ENCODE measurements around the gene ST3GAL4.

The ST3GAL4 gene

GRCh38 chr11:126331286-126331685 is 24.2 kb upstream of the ST3GAL4 start:
- no peak for TF ChIP-seq CTCF (IDR thresholded peaks at IDR 0.05; ENCODE audit: extremely low read depth, missing control alignments)

GRCh38 chr11:126332221-126332711 is 23.2 kb upstream of the ST3GAL4 start:
- no peak for TF ChIP-seq CTCF (IDR thresholded peaks at IDR 0.05; ENCODE audit: extremely low read depth, missing control alignments)
- no peak for DNase-seq (ENCODE audit: low spot score)

More at GRCh38 chr11:126331286-126331685, 24.2 kb upstream of the ST3GAL4 start:
- no peak for DNase-seq (ENCODE audit: low spot score)

- DNase-seq (ENCODE audit: low spot score): no peak
These were observed 22.3 kb upstream of the ST3GAL4 start for GRCh38 chr11:126333142-126333541.

GRCh38 chr11:126334659-126335462 is 20.6 kb upstream of the ST3GAL4 start:
- DNase-seq (ENCODE audit: low spot score): no peak

More at GRCh38 chr11:126333142-126333541, 22.3 kb upstream of the ST3GAL4 start:
- no peak for TF ChIP-seq CTCF (IDR thresholded peaks at IDR 0.05; ENCODE audit: extremely low read depth, missing control alignments)

GRCh38 chr11:126335463-126335760 is 20.1 kb upstream of the ST3GAL4 start:
- no peak for TF ChIP-seq CTCF (IDR thresholded peaks at IDR 0.05; ENCODE audit: extremely low read depth, missing control alignments)
- no peak for DNase-seq (ENCODE audit: low spot score)

More at GRCh38 chr11:126334659-126335462, 20.6 kb upstream of the ST3GAL4 start:
- no peak for TF ChIP-seq CTCF (IDR thresholded peaks at IDR 0.05; ENCODE audit: extremely low read depth, missing control alignments)

GRCh38 chr11:126336138-126336541 is 19.3 kb upstream of the ST3GAL4 start:
- no peak for TF ChIP-seq CTCF (IDR thresholded peaks at IDR 0.05; ENCODE audit: extremely low read depth, missing control alignments)
- no peak for DNase-seq (ENCODE audit: low spot score)

GRCh38 chr11:126336671-126337101 is 18.8 kb upstream of the ST3GAL4 start:
- no peak for TF ChIP-seq CTCF (IDR thresholded peaks at IDR 0.05; ENCODE audit: extremely low read depth, missing control alignments)
- DNase-seq (ENCODE audit: low spot score): no peak
